ENCODE data around the gene LTO1.

GRCh38 chr11:69664103-69664775 lies 10.9 kb downstream of the LTO1 start:
- TF ChIP-seq, protein P1, sequence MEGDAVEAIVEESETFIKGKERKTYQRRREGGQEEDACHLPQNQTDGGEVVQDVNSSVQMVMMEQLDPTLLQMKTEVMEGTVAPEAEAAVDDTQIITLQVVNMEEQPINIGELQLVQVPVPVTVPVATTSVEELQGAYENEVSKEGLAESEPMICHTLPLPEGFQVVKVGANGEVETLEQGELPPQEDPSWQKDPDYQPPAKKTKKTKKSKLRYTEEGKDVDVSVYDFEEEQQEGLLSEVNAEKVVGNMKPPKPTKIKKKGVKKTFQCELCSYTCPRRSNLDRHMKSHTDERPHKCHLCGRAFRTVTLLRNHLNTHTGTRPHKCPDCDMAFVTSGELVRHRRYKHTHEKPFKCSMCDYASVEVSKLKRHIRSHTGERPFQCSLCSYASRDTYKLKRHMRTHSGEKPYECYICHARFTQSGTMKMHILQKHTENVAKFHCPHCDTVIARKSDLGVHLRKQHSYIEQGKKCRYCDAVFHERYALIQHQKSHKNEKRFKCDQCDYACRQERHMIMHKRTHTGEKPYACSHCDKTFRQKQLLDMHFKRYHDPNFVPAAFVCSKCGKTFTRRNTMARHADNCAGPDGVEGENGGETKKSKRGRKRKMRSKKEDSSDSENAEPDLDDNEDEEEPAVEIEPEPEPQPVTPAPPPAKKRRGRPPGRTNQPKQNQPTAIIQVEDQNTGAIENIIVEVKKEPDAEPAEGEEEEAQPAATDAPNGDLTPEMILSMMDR (IDR thresholded peaks at IDR 0.05) = no peak
- TF ChIP-seq POLR2A (IDR thresholded peaks at IDR 0.05) = no peak
